ENCODE data around the gene CD248.
A peak's percentile ranks its signal among the peaks of the same experiment; 100 is the strongest.

Gene CD248

DNA sequence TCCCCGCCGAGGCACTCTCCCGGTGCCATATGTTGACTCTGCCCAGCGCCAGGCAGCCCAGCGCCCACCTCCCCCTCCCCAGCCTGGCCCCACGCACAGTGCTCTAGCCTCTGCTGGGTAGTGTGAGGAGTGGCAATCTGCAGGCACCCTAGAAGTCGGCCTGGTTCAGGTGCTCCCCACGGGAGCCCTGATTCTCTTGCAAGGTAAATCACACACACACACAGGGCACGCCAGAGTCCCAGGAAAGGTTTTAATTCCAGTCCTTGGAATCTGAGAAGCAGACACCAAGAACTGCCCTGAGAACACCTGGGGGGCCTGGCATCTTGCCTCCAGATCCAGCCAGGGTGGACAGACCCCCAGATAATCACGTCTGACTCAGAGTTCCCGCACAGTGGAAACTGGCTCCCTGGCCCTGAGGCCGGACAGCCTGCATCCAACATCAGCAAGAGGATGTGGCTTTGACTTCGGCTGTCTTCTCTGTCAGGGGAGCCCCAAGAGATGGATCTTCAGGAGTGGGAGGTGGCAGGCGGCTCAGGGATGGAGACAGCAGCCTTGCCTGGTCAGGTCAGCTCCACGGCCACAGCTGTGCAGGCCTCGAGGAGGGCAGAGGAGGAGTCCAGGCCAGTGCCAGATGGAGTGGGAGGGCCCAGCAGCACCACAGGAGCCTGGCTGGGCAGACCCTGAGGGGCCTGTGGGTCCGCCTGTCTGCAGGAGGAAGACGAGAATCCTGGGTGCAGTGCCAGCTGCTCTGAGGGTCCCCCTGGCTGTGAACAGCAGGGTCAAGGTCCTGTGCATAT, 20.5 kb upstream of the CD248 start:
- TF ChIP-seq, protein P1, sequence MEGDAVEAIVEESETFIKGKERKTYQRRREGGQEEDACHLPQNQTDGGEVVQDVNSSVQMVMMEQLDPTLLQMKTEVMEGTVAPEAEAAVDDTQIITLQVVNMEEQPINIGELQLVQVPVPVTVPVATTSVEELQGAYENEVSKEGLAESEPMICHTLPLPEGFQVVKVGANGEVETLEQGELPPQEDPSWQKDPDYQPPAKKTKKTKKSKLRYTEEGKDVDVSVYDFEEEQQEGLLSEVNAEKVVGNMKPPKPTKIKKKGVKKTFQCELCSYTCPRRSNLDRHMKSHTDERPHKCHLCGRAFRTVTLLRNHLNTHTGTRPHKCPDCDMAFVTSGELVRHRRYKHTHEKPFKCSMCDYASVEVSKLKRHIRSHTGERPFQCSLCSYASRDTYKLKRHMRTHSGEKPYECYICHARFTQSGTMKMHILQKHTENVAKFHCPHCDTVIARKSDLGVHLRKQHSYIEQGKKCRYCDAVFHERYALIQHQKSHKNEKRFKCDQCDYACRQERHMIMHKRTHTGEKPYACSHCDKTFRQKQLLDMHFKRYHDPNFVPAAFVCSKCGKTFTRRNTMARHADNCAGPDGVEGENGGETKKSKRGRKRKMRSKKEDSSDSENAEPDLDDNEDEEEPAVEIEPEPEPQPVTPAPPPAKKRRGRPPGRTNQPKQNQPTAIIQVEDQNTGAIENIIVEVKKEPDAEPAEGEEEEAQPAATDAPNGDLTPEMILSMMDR (IDR thresholded peaks at IDR 0.05; ENCODE audit: borderline replicate concordance, control extremely low read depth, extremely low read depth, insufficient read depth, missing control alignments), result no peak
- DNase-seq (ENCODE audit: low spot score), result no peak
- in situ Hi-C loops (cut with MboI; ENCODE audit: low sequenced_read_pairs, unreplicated experiment), result no loop called here

DNA sequence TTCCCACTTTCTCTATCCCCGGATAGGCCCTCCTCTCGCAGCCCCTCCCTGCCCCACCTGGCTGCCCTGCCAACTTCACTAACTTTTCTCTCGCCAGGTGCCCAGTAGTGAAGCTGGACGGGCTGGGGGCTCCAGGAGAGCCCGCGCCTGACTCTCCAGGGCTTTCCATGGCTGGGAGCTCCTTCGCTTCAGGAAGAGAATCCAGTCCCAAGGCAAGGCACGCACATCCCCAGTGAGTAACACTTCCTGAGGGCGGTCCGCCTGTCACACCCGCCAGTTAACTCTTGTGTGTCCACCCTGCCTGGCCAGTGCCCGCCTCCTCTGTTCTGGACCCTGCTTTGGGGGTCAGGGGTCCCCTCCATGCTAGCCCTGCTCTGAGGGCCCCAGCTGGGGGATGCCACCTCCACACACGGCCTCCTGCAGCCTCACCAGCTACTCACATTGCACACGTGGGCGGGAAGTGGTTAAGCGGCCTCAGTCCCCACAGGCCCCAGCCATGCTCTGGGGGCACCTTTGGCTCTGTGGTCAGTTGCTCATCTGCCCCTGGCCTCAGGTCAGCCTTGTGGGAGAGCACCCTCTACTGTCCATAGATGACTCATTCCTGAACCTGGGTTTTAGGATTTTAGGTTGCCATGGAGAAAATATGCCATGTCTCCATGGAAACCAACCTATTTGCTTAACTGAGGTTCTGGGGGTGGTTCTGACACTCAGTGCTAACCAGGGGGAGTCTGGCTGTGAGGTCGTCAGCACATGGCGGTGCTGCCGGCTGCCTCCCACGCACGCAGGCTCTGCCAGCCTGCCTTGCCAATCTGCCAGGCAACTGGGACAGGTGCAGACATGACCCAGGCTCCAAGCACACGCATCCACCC, 19.6 kb upstream of the CD248 start, which contains the start of gene RIN1:
Gene RIN1, minus strand, starts transcription at position 201 of the 869 bp plus-strand sequence. Its CDS starts 32 bp downstream, at position 169.
- in situ Hi-C loops (cut with MboI; ENCODE audit: low sequenced_read_pairs, unreplicated experiment), result no loop called here

DNA sequence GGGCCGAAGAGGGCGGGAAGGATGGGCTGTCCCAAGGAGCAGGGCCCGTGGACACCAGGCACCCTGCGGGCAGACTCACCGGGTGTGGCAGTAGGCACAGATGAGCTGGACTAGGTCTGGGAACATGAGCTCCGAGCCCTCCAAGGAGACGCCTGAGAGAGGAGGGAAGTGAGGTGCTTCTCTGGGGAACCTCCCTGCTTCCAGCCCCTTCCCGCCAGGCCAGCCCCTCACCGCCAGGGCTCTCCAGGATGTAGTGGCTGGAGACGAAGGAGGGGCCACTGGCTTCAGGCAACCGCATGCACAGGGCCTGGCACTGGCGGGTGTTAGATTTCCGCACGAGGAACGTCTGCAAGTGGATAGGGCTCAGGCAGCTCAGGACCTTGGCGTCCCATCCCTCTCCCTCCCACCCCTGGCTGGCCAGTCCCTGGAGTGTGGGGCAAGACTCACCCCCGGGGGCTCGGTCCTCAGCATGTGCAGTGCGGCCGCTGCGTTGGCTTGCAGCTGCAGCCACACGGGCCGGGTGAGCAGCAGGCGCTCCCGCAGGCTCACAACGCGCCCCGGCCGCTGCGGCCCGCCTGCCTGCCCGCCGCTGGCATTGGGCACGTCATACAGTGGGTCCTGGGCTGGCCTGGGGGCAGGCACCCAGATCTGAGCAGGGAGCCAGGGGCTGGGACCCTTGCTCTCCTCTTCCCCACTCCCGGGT, 18.8 kb upstream of the CD248 start:
- TF ChIP-seq, protein P1 (IDR thresholded peaks at IDR 0.05; ENCODE audit: borderline replicate concordance, control extremely low read depth, extremely low read depth, insufficient read depth, missing control alignments), result no peak

More for the DNA sequence above, 19.6 kb upstream of the CD248 start, which contains the start of gene RIN1:
- peak; percentile 86 for DNase-seq (ENCODE audit: low spot score)
- TF ChIP-seq, protein P1 (IDR thresholded peaks at IDR 0.05; ENCODE audit: borderline replicate concordance, control extremely low read depth, extremely low read depth, insufficient read depth, missing control alignments), result peak; percentile 19

DNA sequence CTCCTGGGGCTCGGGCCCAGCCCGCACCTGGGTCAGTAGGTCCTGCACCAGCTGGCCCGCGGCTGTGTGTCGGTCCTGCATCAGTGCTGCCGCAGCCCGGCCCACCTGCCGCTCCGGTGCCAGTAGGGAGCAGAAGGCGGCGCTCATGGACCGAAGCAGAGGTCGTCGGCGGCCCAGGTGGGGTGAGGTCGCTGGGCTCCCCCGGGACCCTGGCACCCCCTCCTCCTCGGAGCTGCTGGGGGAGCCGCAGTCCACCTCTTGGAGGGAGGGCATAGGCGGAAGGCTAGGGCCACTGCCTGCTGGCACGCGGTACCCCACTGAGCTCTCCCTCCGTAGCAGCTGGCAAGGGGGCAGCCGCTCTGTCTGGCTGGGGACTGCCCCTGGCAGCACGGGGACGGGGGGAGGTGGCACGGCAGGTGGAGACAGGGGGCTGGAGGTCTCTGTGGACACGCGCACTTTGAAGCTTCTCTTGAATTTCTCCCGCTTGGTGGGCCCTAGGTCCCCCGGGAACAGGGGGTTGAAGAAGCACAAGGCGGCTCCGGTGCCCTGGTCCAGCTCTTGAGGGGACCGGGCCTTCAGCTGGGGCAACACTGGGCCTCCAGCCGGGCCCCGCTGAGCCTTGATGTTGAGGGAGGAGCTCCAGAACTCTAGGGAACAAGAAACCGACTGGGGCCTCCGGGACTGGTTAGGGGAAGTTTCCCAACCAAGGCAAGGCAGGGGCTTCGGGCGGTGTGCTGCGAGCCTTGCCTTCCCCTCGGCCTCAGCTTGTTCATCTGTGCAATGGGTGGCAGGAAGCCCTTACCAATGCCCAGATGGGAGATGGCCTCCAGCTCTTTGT, 18.0 kb upstream of the CD248 start:
- TF ChIP-seq, protein P1 (IDR thresholded peaks at IDR 0.05; ENCODE audit: borderline replicate concordance, control extremely low read depth, extremely low read depth, insufficient read depth, missing control alignments), result no peak
- DNase-seq (ENCODE audit: low spot score), result no peak
- in situ Hi-C loops (cut with MboI; ENCODE audit: low sequenced_read_pairs, unreplicated experiment), result no loop called here

More for the DNA sequence above, 18.8 kb upstream of the CD248 start:
- in situ Hi-C loops (cut with MboI; ENCODE audit: low sequenced_read_pairs, unreplicated experiment), result no loop called here
- no peak for DNase-seq (ENCODE audit: low spot score)

DNA sequence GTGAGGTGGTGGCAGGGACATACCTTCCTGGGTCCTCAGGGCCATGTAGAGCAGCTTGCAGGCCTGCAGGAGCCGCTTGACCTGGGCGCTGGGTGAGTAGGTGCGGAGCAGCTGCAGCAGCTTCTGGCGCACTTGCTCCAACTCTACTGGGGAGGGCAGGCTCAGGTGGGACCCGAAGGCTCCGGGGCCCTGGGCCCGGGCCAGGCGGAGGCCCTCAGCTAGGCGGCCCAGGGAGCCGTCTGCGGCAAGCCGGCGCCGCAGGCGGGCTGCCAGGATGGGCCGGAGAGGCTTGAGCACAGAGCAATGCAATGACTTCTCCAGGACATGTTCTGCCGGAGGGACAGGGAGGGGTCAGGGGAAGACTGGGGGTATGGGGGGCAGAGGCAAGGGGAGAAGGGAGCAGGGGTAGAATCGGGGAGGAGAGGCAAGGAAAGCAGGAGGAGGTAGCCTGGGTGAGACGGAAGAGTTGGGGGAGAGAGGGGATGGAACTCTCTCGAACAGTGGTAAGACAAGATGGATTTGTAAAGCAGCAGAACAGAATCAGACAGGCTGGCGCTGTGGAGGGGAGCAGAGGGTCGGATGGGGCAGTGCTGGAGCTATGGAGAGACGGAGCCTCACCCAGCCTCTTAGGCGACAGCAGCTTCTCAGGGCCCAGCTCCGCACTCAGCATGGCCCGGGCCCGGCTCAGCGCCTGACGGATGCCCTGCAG, 17.2 kb upstream of the CD248 start:
- in situ Hi-C loops (cut with MboI; ENCODE audit: low sequenced_read_pairs, unreplicated experiment), result no loop called here

More for the DNA sequence above, 17.2 kb upstream of the CD248 start:
- no peak for DNase-seq (ENCODE audit: low spot score)
- TF ChIP-seq, protein P1 (IDR thresholded peaks at IDR 0.05; ENCODE audit: borderline replicate concordance, control extremely low read depth, extremely low read depth, insufficient read depth, missing control alignments), result no peak

Measured in GM13976 (cell line).